Astrocyte of the spinal cord (primary cell): ENCODE measurements around the gene HS3ST3A1.

Experiments used
- DNase-seq: peaks from one replicate; pipeline ENCODE4 v3.0.0; 2011; ENCODE audit warnings: low read depth, low spot score
- H3K4me3 ChIP-seq: 2 replicates; pipeline ENCODE4 v1.5.1; 2011; ENCODE audit warnings: low read depth, mild to moderate bottlenecking, low read length, moderate library complexity
- in situ Hi-C: cut with HindIII; loops from 2 replicates; pipeline ENCODE4 v1.10.0; 2017; ENCODE audit warnings: low sequenced_read_pairs
- TF ChIP-seq, protein P1 (sequence below): IDR thresholded peaks from 2 replicates; pipeline ENCODE4 v1.5.1; 2012; ENCODE audit warnings: low read depth, mild to moderate bottlenecking, low read length, inconsistent platforms

Gene HS3ST3A1

GRCh38 chr17:13538841-13539411 is 62.8 kb downstream of the HS3ST3A1 start:
- in situ Hi-C loops: no loop called here
- no peak overlapping the region for H3K4me3 ChIP-seq
- no peak for DNase-seq
- TF ChIP-seq, protein P1, sequence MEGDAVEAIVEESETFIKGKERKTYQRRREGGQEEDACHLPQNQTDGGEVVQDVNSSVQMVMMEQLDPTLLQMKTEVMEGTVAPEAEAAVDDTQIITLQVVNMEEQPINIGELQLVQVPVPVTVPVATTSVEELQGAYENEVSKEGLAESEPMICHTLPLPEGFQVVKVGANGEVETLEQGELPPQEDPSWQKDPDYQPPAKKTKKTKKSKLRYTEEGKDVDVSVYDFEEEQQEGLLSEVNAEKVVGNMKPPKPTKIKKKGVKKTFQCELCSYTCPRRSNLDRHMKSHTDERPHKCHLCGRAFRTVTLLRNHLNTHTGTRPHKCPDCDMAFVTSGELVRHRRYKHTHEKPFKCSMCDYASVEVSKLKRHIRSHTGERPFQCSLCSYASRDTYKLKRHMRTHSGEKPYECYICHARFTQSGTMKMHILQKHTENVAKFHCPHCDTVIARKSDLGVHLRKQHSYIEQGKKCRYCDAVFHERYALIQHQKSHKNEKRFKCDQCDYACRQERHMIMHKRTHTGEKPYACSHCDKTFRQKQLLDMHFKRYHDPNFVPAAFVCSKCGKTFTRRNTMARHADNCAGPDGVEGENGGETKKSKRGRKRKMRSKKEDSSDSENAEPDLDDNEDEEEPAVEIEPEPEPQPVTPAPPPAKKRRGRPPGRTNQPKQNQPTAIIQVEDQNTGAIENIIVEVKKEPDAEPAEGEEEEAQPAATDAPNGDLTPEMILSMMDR: no peak

DNA sequence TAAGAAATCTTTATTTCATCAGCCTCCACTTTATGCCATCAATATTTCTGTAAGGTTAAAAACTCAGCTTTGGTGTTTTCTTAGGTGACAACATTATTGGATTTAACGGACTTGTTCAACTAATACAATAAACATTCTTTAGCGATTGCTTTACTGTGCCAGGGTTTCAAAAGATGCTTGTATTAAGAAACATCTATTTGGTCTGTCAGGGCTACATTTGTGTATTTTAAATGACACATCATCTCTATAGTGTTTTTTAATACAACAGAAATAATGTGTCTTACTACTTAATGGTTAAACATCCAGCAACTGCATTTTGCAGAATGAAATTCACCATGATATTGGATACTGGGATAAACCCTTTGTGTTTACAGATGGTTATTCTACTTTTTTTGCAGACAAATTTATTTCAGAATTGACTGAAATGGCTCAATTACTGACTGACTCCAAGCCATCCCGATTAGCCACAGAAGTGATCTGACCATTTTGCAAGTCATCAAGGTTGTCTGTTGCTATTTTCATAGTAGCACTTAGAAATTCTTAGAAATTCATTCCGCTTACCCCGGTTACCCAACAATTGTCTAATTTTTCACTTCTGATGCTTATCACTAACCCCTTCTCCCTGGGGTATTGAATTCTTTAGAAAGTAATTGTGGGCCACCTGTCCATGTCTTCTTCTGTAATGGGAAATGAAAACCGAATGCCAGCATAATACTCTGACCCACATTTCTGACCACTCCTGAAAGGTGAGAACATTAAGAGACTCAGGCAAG is 63.7 kb downstream of the HS3ST3A1 start:
- in situ Hi-C loops: no loop called here
- DNase-seq: no peak
- TF ChIP-seq, protein P1: no peak
- no peak overlapping the region for H3K4me3 ChIP-seq

DNA sequence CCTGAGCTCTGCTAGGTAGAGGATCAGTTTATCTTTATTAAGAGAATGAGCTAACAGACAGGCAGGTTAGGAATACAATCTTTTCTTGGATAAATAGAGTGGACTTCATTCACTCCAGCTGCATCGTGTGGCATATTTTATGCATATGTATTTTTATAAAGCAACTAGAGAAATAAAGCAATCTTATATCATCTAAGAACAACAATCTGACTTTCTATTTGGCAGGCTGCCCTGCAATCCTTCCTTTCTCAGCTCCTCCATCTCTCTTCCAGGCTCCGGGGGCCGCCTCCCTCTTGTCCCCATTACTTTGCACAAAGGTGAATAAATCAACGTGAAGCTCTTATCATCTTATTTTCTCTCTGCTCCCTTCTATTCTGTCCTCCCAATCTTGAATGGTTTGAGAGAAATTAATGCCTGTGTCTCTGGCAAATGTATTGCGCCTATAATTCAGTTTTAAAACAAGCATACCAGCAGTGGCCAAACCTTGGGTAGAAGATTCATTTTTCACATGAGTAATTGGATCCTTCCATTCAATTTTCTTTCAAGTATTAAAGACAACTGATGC is 64.5 kb downstream of the HS3ST3A1 start:
- in situ Hi-C loops: no loop called here
- TF ChIP-seq, protein P1: no peak
- DNase-seq: no peak
- H3K4me3 ChIP-seq: no peak overlapping the region

GRCh38 chr17:13534946-13535345 is 66.8 kb downstream of the HS3ST3A1 start:
- no peak for DNase-seq
- TF ChIP-seq, protein P1: no peak
- no peak overlapping the region for H3K4me3 ChIP-seq
- in situ Hi-C loops: no loop called here

DNA sequence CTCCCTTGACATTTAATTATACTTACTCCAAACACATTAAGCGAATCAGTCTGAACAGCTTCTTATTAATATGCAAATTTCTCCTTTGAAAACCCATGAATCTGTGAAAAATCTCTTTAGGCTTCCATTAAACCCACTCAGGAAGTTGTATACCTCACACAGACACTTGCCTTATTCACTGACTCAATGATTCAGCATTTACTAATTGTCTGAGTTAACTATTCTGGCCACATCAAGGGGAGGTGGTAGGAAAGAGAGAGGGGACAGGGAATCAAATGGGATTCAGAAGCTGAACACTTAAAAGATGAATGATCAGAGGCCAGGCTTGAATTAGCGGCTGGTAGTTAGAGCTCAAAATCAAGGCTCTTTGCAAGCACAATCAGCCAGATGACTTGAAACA is 70.0 kb downstream of the HS3ST3A1 start:
- TF ChIP-seq, protein P1: no peak
- in situ Hi-C loops: no loop called here
- H3K4me3 ChIP-seq: no peak overlapping the region
- no peak for DNase-seq

DNA sequence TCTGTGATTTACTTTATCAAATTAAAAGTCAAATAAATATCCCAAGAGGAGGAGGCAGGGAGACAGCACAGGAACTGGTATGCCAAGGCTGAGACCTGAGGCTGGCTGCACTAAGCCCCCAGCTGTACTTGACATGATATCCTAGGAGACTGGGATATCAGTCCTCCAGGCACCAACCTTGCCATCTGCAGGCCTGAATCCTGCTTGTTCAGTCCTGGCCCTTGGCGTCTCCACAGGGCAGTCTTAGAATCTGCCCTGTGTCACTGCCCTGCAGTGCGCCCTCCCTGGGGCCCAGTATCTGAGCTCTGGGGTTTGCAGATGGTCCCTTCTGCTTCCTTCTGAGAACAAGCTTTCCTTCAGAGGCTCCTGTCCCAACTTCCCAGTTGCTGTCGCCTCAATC is 75.9 kb downstream of the HS3ST3A1 start:
- in situ Hi-C loops: no loop called here
- no peak overlapping the region for H3K4me3 ChIP-seq
- no peak for DNase-seq
- TF ChIP-seq, protein P1: no peak
